OCI-LY3 (cell line): Measurements from ENCODE around the gene PRKAR1B.

ENCODE experiments used
- H2AFZ ChIP-seq: fragments of 200-600, 300-600 bp; shearing (Covaris generic); 2 replicates; pipeline ENCODE4 v1.6.0; 2014; ENCODE audit warnings: antibody characterized with exemption, low read depth, low read length
- H3K27ac ChIP-seq: fragments of 200-600, 300-600 bp; sonication (generic); 2 replicates; pipeline ENCODE4 v1.5.1; 2014; ENCODE audit warnings: mild to moderate bottlenecking, low read length, moderate library complexity, mixed read lengths
- H3K27me3 ChIP-seq: fragments of 200-600, 300-600 bp; sonication (generic); 2 replicates; pipeline ENCODE4 v1.6.1; 2014; ENCODE audit warnings: low read depth, low read length, mixed read lengths
- H3K36me3 ChIP-seq: fragments of 200-600, 300-600 bp; sonication (generic); replicated peaks from 2 replicates; pipeline ENCODE3; 2014; ENCODE audit warnings: low read depth, low read length, mixed read lengths
- H3K4me1 ChIP-seq: fragments of 300-600, 200-600 bp; sonication (generic); 2 replicates; pipeline ENCODE4 v1.6.1; 2014; ENCODE audit warnings: low read length, mixed read lengths
- H3K4me2 ChIP-seq: fragments of 200-600, 300-600 bp; sonication (generic); 2 replicates; pipeline ENCODE4 v1.6.1; 2014; ENCODE audit warnings: low read length, mixed read lengths
- H3K4me3 ChIP-seq: fragments of 300-600, 200-600 bp; sonication (generic); 2 replicates; pipeline ENCODE4 v1.5.1; 2014; ENCODE audit warnings: antibody characterized with exemption, mild to moderate bottlenecking, low read length, moderate library complexity
- H3K79me2 ChIP-seq: fragments of 300-600, 200-600 bp; shearing (Covaris generic); 2 replicates; pipeline ENCODE4 v1.6.1; 2014; ENCODE audit warnings: mild to moderate bottlenecking, low read length, mixed read lengths
- H3K9ac ChIP-seq: fragments of 300-600, 200-600 bp; shearing (Covaris generic); 2 replicates; pipeline ENCODE4 v1.6.0; 2014; ENCODE audit warnings: mild to moderate bottlenecking, low read length, moderate library complexity
- H3K9me3 ChIP-seq: fragments of 200-600, 300-600 bp; shearing (Covaris generic); 2 replicates; pipeline ENCODE4 v1.6.1; 2014; ENCODE audit warnings: low read length, mixed read lengths; ENCODE audit not compliant: insufficient read depth
- H4K20me1 ChIP-seq: fragments of 200-600, 300-600 bp; sonication (generic); 2 replicates; pipeline ENCODE4 v1.6.1; 2016; ENCODE audit warnings: low read length, mixed read lengths; ENCODE audit not compliant: insufficient read depth
- CTCF ChIP-seq: fragments of 200-600, 300-600 bp; sonication (generic); IDR thresholded peaks from 2 replicates; pipeline ENCODE4 v1.5.1; 2014; ENCODE audit warnings: antibody characterized with exemption, low read length, low read depth
- EZH2phosphoT487 ChIP-seq: fragments of 200-600 bp; shearing (Covaris generic); IDR thresholded peaks from 2 replicates; pipeline ENCODE4 v1.6.1; 2018; ENCODE audit warnings: antibody characterized with exemption, mixed run types, low read depth

The PRKAR1B gene

GRCh38 chr7:742791-743190 lies 15.7 kb upstream of the PRKAR1B start:
- TF ChIP-seq EZH2phosphoT487 (no peak), CTCF (no peak)
- Histone ChIP-seq H3K36me3 (peaks cover 9% of the 10 kb centered on the region), H3K9me3 (no peaks in the 10 kb centered on the region), H3K4me1 (no peaks in the 10 kb centered on the region), H3K27me3 (no peaks in the 10 kb centered on the region), H3K4me3 (no peak overlapping the region), H3K79me2 (peaks cover 33% of the 10 kb centered on the region), H4K20me1 (no peaks in the 10 kb centered on the region), H3K9ac (no peak overlapping the region), H2AFZ (no peak overlapping the region), H3K4me2 (no peak overlapping the region), H3K27ac (no peak overlapping the region)

GRCh38 chr7:741850-742249 lies 14.8 kb upstream of the PRKAR1B start:
- peaks cover 9% of the 10 kb centered on the region for H3K36me3 ChIP-seq
- no peak overlapping the region for H2AFZ ChIP-seq
- H3K27me3 ChIP-seq = no peaks in the 10 kb centered on the region
- H3K4me2 ChIP-seq = no peak overlapping the region
- TF ChIP-seq EZH2phosphoT487 (no peak), CTCF (no peak)
- H3K79me2 ChIP-seq = peaks cover 34% of the 10 kb centered on the region
- H3K4me1 ChIP-seq = no peaks in the 10 kb centered on the region
- H3K9ac ChIP-seq = no peak overlapping the region
- no peak overlapping the region for H3K4me3 ChIP-seq
- H4K20me1 ChIP-seq = no peaks in the 10 kb centered on the region
- H3K9me3 ChIP-seq = no peaks in the 10 kb centered on the region
- H3K27ac ChIP-seq = no peak overlapping the region

- no peaks in the 10 kb centered on the region for H3K9me3 ChIP-seq
- TF ChIP-seq CTCF = no peak
- TF ChIP-seq EZH2phosphoT487 = no peak
- H3K27ac ChIP-seq = no peak overlapping the region
- H3K9ac ChIP-seq = no peak overlapping the region
- H3K4me1 ChIP-seq = no peaks in the 10 kb centered on the region
- H3K4me3 ChIP-seq = no peak overlapping the region
- H3K79me2 ChIP-seq = peaks cover 37% of the 10 kb centered on the region
- no peak overlapping the region for H3K4me2 ChIP-seq
- no peak overlapping the region for H2AFZ ChIP-seq
- peaks cover 9% of the 10 kb centered on the region for H3K36me3 ChIP-seq
- no peaks in the 10 kb centered on the region for H4K20me1 ChIP-seq
- no peaks in the 10 kb centered on the region for H3K27me3 ChIP-seq
These were observed 14.2 kb upstream of the PRKAR1B start for GRCh38 chr7:741191-741671.

GRCh38 chr7:739983-740942 lies 13.2 kb upstream of the PRKAR1B start:
- TF ChIP-seq EZH2phosphoT487 (no peak), CTCF (no peak)
- peaks cover 8% of the 10 kb centered on the region for H3K36me3 ChIP-seq
- no peaks in the 10 kb centered on the region for H3K4me1 ChIP-seq
- no peak overlapping the region for H2AFZ ChIP-seq
- no peak overlapping the region for H3K27ac ChIP-seq
- H3K79me2 ChIP-seq = peaks cover 43% of the 10 kb centered on the region
- no peaks in the 10 kb centered on the region for H4K20me1 ChIP-seq
- H3K27me3 ChIP-seq = no peaks in the 10 kb centered on the region
- 0 out of 2 replicates have a peak, but pooled peaks cover 2% of the 10 kb centered on the region for H3K9me3 ChIP-seq
- no peak overlapping the region for H3K9ac ChIP-seq
- no peak overlapping the region for H3K4me3 ChIP-seq
- no peak overlapping the region for H3K4me2 ChIP-seq
